Globus pallidus (tissue), 1 donor: Measurements from ENCODE around the gene PLXNA2.

ENCODE experiments used
- DNase-seq: peaks from one replicate; pipeline ENCODE4 v3.0.0-alpha.2; 2015; ENCODE audit warnings: low spot score

Gene PLXNA2

DNA sequence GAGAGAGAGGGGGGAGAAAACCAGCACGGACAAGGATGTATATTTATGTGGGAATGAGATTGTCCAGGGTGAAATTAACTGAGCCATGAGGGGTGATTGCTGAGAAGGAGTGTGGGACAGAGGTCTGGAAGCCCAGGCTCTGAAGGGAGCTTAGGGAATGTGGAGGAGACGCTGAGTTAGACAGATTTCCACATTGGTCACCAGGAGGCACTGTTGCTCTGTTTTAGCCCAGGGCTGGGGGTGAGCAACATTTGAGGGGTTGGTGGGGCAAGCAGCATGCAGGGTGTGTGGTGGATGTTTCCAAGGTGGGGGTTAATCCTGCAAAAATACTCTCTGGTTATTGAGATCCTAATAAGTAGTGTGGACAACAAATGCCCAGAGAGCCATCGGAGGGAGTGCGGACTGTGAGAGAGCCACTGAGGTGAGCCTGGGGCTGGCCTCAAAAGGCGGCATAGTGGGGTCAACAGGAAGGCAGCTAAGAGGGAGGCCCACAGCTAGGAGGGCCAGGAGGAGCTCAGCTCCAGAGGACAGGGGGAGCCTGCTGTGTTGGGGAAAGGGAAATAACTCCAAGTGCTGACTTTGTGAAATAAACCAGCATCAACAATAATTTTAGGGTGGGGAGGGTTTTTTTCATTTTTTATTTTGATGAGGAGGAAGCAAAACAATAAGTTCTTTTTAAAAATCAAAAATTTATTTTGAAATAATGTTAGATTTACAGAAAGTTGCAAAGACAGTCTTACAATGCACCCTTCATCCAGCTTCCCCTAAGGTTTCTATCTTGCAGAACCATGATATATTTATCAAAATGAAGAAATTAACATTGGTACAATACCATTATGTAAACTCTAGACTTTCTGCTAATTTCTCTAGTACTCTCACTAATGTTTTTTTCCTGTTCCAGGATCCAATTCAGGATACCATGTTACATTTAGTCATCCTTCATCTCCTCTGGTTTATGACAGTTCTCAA lies 250.4 kb downstream of the PLXNA2 start:
- no peak for DNase-seq

DNA sequence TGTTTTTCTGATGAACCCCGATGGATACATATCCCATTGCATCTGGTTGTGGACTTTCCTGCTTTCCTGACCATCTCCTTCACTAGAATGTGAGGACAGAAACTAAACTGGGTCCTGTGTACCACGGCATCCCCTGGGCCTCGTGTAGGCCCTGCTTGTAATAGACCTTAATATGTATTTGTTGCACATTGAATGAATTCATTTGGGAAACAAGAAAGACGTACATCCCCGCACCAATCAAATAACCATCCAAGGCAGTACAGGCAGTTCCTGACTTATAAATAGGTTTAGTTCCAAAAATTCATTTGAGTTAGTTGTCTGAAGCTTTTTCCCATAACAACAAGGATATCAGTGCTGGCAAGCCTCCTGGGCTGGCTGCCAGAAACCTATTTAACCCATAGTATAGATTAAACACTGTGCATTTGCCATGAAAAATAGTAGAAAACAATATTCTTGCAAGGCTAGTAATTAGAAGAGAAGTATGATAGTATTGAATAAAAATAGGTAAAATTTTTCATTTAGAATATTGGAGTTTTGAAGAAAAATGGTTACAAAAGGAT lies 251.4 kb downstream of the PLXNA2 start:
- DNase-seq = no peak

DNA sequence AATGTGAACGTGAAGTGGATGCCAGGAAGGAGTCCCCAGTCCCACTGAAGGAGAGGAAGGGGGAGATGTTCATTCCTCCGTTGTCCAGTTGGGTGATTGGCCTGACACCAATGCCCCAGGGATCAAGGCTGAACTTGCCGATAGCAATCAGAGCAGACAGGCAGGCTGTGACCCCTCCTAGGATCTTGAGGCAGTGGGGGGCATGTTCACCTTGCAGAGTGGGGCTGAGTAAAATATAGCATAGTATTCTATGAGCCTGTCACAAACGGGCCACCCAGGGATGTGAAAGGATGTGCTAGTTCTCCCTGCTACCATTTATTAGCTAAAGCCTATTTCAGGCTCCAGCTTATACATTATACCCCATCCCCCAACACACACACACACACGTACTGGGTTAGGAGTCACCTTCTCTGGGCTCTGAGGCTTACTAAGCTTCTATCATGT lies 252.6 kb downstream of the PLXNA2 start:
- DNase-seq = no peak

DNA sequence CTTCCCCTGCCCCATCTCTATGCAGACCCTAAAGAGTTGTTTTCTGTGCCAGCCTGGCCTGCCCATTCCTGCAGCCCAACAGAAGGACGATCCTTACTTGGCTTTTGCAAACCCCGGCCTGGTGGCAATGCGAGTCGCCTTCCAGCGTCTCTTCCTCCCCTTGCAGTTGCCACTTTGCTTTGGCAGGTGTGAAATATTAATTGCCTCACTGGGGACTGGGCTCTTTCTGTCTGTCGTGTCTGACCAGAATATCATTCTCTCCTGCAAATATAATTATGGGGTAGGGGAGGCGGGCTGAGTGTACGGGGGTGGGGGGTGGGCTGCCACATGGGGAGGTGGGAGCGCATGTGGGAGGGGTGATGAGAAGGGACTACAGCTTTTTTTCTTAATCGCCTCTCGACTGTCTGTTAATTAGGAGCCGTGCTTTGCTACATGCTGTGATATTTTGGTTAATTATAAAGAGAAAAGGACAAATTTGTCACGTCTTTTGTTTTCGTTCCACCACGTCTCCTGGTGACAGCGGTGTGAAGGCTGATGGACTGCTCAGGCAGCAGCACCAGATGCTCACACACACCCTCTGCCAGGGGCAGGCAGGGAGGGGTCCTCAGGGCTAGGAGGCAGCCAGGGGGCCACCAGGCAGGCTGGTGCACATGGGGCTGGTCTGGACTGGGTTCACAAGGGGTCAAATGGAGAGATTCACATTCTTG lies 253.2 kb downstream of the PLXNA2 start:
- no peak for DNase-seq

DNA sequence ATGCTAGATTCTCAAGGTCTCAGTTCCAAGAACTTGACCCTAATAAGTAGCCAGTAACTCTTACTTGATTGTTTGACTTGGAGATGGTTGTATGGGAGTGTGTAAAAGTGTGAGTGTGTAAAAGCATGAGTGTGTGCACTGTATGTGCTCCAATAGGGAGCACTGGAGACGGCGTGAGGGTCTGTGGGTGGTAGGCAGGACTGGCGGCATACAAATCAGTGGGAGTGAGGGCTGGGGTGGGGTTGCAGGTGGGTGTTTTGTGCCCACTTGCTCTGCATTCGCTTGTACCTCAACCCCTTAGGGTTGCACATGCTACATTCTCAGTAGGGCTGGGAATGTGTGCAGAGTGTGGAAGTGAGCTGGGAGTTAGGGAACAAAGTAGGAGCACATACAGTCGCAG lies 253.7 kb downstream of the PLXNA2 start:
- DNase-seq = no peak

DNA sequence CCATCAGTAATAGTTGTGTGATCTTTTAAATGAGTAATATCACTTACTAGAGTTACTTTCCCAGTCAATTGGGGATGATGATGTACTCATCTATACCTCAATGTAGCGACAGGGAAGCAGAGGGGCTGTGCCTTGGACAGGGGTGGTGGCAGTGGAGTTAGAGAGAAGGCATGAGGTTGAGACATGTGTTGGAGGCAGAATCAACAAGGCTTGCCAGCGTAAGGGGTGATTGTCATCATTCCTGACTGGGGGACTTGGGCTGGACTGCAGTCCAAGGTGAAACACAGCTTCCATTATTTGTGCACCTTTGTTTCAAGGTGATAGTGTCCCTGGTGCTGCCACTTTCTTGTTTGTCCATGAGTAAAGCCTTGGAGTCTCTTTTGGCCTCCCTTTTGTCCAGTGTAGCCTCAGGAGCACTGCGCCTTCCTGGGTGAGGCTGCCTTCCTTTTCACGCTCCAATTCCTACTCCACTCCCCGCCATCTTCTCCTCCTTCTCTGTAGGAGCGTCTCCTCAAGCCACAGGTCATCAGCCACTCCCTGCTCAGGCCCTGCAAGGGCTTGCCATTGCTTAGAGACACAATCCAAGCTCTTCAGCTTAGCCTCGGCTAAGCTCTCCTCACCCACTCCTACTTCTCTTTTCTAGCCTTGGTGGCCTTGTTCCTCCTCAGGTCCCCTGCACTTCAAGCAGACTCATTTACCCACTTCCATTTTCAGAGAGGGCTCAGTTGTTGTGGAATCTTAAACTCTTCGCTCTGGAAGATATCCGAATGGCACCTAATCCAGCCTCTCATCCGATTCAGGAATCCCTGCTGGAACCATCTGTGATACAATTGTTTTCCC lies 255.6 kb downstream of the PLXNA2 start:
- no peak for DNase-seq

DNA sequence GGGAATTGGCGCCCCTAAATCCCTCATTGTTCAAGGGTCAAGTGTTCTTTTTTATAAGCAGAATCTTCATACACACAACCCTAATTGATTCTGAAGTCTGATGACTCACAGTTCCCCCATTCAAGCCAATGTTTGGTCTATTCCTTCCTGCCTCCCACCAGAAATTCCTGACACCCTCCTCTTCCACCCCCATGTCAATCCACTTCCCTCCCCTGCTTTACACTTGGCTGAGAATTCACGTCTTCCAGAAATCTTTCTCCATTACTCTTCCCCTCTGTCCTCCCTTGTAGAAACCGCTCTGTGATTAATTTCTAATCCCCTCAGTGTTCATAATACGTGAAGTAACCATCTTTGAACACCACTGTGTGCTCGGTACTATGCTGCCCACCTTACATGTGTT lies 257.0 kb downstream of the PLXNA2 start:
- no peak for DNase-seq

DNA sequence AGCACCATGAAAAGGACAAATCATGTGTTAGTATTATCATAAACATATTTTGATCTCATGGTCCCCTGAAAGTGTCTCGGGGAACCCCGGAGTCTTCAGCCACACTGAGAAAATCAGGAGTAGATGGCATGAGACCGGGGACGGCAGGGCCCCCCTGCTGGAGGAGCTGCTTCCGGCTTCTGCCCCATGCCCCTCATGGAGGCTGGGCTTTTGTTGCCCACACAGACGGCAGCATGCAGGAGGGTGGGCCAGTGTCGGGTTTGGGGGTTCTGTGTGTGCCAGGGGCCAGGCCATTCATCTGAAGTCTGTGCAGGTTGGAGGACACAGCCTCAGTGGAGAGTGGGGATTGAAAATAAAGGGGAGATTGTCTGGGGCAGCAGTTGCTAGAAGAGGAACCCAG lies 258.2 kb downstream of the PLXNA2 start:
- no peak for DNase-seq

DNA sequence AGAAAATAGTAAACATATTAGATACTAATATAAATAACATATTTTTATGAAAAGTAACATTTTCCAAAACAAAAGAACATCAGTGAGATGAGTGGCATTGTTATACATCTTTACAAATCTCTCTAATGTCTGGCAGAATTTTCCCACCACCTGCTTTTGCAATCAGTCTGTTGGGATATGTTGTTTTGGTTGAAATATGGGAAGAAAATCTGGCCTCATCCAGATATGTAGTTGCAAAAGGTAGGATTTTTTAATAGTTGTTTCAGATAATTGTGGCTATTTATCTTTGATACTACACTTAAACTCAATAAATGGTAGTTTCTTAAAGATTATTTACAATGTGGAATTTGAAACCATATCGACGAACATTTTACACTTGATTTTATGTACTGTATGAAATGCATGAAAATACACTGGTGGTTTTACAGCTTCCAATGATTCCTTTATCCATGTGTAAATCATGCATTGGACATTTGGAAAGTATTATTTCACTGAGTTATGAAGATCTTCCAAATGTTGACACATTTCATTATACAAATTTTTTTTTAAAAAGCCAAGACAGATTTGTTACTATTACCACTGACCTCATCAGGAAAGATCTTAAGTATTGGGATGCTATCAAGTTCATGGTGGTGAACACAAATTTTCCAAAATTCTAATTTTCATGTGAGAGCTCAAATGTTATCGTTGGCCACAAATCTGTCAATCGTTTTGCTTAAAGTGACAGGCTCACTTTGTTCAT lies 259.2 kb downstream of the PLXNA2 start:
- no peak for DNase-seq

DNA sequence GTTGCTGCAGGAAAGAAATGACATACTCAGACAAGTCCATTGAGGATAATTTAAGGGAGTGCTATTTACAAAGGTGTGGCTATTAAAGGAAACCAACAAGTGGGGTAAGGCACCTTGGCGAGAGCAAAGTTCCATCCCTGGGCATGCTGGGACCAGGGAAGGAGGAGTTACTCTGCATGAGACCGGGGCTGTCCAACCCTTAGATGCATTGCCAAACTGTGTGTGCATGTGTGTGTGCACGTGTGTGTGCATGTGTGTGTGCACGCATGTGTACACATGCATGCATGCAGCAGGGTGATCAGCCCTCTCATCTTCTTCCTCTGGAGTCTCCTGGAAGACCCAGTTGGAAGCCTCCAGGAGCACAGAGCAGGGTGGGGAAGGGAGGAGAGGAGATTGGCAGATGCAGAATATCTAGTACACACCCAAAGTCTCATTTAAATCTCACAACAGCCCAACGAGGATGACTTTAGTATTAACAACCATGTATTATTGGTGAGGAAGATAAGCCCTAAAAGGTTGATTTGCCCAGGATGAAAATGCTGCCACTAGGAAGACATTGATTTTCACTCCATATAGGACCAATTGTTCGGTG lies 261.0 kb downstream of the PLXNA2 start:
- no peak for DNase-seq

DNA sequence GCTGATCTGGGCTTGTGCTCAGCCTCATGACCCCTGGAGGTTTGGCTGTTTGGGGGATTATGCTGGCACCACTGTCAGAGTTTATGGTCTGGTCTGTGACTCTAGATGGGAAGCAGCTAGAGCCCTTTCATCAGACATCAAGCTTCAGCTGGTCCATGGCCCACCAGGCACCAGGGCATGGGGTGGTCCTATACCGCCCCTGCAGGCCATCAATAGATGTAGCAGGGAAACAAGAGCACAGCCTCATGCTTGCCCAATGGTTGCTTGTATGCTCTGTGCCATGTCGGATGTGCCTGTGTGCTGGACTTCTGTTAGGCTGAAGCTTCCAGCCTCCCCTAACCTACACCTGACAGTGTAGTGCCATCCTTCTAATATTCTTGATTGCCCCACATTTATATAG lies 262.2 kb downstream of the PLXNA2 start:
- DNase-seq = no peak

DNA sequence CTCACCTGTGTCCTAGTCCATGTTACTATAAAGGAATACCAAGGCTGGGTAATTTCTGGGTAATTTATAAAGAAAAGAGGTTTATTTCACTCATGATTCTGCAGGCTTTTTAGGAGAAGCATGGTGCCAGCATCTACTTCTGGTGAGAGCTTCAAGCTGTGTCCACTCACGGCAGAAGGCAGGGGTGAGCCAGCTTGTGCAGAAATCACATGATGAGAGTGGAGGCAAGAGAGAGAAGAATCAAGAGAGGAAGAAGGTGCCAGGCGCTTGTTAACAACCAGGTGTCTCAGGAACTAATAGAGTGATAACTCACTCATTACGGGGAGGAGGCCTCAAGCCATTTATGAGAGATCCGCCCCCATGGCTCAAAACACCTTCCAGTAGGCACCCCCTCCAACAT lies 265.7 kb downstream of the PLXNA2 start:
- DNase-seq = no peak

DNA sequence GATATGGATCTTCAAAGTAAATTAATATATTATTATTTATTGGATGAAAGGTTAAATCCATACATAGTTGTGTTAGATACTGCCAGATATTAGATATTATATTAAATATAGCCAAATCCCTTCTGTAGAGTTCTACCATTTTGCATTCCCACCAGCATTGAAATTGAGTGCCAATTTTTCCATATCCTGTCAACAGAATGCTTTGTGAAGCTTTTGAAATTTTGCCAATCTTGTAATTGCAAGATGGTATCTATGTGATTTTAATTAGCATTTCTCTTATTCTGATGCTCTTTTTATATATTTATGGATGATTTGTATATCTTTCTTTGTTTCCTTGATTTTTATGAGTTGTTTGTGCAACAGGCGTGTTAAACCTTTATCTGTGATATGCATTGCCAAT lies 266.3 kb downstream of the PLXNA2 start:
- no peak for DNase-seq

DNA sequence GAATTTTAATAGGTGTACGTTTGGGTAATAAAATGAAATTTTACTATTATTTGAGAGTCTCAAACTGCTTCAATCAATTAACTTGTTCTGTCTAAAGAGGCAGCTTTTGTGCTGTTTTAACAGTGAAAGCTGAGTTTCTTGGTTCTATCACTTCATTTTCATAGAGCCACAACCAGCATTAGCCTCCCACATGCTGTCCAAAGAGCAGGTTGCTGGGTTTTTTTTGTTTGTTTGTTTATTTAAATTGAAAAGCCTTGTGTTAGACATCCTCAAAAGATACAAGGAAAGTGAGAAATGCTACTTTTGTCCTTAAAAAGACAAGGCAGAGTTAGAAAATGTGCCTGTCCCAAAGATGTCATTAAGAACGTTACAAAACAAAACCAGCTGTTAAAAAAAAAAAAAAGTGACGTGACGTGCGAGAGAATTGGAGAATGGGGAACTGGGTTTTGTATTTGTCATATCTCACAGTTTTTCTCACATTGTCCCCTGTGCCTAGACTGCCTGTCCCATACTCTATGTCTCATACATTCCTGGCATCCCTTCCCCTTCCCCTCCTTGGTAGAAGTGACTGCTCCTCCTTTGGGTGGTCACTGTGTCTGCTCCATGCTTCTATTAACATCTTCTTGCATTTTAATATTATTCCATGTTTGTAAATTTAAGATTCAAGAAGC lies 270.2 kb downstream of the PLXNA2 start:
- DNase-seq = no peak

DNA sequence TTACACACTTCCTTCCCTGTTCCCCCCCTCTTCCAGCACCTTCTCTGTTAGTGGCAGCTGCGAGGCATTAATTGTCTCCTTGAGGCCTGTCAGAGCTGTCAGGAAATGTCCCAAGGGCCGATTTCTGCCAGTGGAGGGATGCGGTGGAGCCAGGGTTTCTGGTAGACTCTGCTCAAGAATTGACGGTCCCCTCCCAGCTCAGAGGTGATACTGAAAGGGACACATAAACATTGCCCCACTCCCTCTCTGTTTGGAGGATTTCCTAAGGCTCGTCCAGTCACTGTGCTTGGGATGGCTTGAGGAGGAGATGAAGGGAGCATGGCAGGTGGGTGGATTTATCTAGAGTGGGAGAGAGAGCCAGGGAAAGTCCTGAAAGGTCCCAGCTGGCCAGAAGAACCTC lies 271.8 kb downstream of the PLXNA2 start:
- no peak for DNase-seq
